ENCODE results near the gene DNMBP.
A peak's percentile ranks its signal among the peaks of the same experiment; 100 is the strongest.
"Not testable (repeated sequence)": the region's sequence is repeated elsewhere in the genome, so short reads cannot be mapped to it uniquely, and the experiment has no call there.

The DNMBP gene

GRCh38 chr10:99945263-99945662, 64.5 kb downstream of the DNMBP start:
- DNase-seq (ENCODE audit: low read depth), result no peak

- no peak for DNase-seq (ENCODE audit: low read depth)
Measured at GRCh38 chr10:99944860-99945259, 64.9 kb downstream of the DNMBP start.

GRCh38 chr10:99943908-99944307, 65.8 kb downstream of the DNMBP start:
- DNase-seq (ENCODE audit: low read depth), result no peak

GRCh38 chr10:99941942-99942820, 67.6 kb downstream of the DNMBP start:
- DNase-seq (ENCODE audit: low read depth), result peak; percentile 84

GRCh38 chr10:99938563-99938962, 71.2 kb downstream of the DNMBP start:
- no peak for DNase-seq (ENCODE audit: low read depth)

- no peak for DNase-seq (ENCODE audit: low read depth)
Measured at GRCh38 chr10:99937630-99938029, 72.1 kb downstream of the DNMBP start.

GRCh38 chr10:99932203-99932957, 77.4 kb downstream of the DNMBP start:
- DNase-seq (ENCODE audit: low read depth), result not testable (repeated sequence)

- no peak for DNase-seq (ENCODE audit: low read depth)
Measured at GRCh38 chr10:99930731-99931550, 78.8 kb downstream of the DNMBP start.

- no peak for DNase-seq (ENCODE audit: low read depth)
Measured at GRCh38 chr10:99929360-99929759, 80.4 kb downstream of the DNMBP start.

- no peak for DNase-seq (ENCODE audit: low read depth)
Measured at GRCh38 chr10:99927721-99928280, 81.9 kb downstream of the DNMBP start.

GRCh38 chr10:99926925-99927720, 82.6 kb downstream of the DNMBP start:
- DNase-seq (ENCODE audit: low read depth), result no peak

GRCh38 chr10:99924451-99925255, 85.1 kb downstream of the DNMBP start:
- no peak for DNase-seq (ENCODE audit: low read depth)

GRCh38 chr10:99921948-99922347, 87.8 kb downstream of the DNMBP start:
- no peak for DNase-seq (ENCODE audit: low read depth)

GRCh38 chr10:99920901-99921300, 88.8 kb downstream of the DNMBP start:
- DNase-seq (ENCODE audit: low read depth), result no peak

GRCh38 chr10:99920486-99920885, 89.3 kb downstream of the DNMBP start:
- no peak for DNase-seq (ENCODE audit: low read depth)

GRCh38 chr10:99917963-99918825, 91.6 kb downstream of the DNMBP start:
- no peak for DNase-seq (ENCODE audit: low read depth)

- no peak for DNase-seq (ENCODE audit: low read depth)
Measured at GRCh38 chr10:99916776-99917175, 93.0 kb downstream of the DNMBP start.

- no peak for DNase-seq (ENCODE audit: low read depth)
Measured at GRCh38 chr10:99915414-99915813, 94.3 kb downstream of the DNMBP start.

GRCh38 chr10:99914236-99914635, 95.5 kb downstream of the DNMBP start:
- DNase-seq (ENCODE audit: low read depth), result no peak
